NCI-H2196 (cell line): Measurements from ENCODE around the gene ERBB2.
"Not testable (repeated sequence)": the region's sequence is repeated elsewhere in the genome, so short reads cannot be mapped to it uniquely, and the experiment has no call there.

ENCODE experiments used
- DNase-seq: peaks from one replicate; lab custom pipeline; 2025; ENCODE audit not compliant: unreplicated experiment; lab: John Stamatoyannopoulos, UW

Gene ERBB2

DNA sequence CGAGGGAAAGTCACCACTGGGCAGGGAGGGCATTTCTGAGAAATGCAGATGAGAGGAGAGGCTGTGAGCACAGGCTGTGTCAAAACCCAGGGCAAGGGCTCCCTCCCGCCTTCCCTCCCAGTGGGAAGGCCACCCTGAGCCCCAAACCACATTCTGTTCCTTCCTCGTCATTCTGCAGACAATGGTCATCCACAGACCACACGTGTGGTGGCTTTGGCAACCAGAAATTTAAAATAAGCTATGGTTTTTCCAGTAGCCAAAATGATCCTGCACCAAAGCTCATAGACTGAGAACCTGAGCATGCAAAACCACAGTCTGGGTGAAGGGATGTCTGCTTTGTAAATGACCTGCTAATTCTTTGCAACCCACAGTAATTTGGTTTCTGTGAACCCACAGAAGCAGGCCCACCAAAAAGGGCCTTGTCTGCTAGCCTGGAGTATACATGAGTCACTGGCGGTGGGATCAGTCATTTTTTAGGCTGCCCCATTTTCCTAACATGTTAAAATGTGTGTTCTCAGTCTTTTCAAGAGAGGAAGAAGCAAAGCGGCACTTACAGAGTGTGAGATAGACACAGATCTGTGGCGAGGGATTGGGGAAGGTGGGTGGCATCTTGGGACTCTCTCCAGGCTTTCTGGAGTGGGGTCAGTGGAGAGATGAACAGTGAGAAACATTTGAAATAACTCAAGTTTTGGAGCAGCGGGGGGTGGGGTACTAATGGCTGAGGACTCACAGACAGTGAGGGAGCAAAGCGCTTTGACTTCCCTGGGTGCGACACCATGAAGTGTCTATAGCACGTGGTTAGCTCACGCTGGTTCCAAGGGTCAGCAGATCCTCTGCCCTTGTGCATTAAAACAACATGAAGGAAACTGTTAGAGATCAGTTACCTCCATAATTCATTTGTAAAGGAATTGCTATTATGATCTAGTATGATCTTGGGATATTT lies 58.3 kb downstream of the ERBB2 start:
- DNase-seq, result no peak

DNA sequence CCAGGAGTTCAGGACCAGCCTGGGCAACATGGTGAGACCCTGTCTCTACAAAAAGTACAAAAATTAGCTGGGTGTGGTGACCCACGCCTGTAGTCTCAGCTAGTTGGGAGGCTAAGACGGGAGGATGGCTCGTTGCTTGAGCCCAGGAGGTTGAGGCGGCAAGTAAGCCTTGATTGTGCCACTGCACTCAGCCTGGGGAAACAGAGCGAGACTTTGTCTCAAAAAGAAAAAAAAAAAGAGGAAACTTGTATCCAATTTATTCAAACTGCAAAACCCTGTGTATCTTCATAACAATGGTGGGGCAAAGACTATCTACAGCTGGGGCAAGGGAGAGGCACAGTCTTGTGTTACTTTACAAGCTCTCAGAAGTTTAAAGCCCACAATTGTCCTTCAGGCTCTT lies 59.3 kb downstream of the ERBB2 start:
- no peak for DNase-seq

DNA sequence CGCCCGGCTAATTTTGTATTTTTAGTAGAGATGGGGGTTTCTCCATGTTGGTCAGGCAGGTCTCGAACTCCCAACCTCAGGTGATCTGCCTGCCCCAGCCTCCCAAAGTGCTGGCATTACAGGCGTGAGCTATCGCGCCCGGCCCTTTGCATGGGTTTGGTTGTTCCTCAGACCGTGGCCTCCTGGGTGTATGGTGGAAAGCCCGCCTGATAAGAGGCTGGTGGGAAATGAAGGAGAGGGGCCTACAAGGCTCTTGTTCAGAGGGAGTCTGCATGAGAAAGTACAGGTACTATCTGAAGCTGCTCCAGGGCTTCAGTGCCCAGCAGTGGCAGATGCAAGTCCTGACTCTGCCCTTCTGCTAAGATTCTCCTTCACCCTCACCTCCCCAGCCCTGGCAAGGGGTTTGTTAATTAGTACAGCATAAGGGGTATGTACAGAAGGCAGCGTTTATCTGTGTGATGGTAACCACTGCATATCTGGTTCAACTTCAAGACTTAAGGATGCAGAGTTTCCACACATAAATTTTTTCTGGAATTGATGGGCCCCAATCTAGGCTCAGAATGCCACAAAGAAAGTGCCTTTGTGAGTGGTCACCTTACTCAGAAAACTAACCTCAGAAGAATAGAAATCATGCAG lies 62.1 kb downstream of the ERBB2 start:
- no peak for DNase-seq

DNA sequence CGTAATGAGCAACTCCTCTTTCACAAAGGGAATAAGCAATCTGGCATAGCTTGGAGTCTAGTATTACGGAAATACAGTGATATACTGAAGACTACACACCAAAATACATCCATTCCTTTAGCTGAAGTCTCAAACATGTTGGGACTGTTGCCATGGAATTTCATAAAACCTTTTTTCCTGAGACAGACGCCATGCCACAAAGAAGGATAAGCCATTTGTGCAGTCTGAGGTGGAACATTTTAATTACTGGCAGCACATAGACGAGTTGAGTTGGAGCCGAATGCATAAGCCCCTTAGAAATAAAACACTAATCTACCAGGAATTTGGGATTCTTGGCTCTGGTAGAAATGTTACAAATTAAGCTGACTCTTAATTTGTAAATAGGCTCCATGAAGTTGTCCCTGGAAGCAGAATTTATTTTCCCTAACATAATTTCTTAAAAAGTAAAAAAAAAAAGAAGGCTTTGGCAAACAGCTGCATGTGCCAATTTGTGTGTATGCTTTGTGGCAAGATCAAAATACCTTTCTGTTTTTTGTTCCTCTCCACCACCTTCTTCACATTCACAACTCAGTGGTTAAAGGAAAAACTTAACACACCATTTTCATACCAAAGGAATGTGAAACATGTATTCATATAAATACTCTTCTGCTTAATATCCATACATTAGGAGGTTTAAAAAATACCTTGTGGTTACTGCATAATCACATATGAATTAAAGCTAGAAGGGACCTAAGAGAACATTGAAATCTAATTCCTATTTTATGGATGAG lies 63.4 kb downstream of the ERBB2 start:
- no peak for DNase-seq

DNA sequence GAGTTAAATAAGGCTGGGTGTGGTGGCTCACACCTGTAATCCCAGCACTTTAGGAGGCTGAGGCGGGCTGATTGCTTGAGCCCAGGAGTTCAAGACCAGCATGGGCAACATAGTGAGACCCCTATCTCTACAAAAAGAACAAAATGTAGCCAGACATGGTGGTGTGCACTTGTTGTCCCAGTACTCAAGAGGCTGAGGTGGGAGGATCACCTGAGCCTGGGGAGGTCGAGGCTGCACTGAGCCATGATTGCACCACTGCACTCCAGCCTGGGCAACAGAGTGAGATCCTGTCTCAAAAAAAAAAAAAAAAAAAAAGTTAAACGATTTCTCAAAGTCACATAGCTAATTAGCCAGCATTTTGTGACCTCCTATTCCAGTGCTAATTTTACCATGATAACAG lies 64.3 kb downstream of the ERBB2 start:
- DNase-seq, result not testable (repeated sequence)

DNA sequence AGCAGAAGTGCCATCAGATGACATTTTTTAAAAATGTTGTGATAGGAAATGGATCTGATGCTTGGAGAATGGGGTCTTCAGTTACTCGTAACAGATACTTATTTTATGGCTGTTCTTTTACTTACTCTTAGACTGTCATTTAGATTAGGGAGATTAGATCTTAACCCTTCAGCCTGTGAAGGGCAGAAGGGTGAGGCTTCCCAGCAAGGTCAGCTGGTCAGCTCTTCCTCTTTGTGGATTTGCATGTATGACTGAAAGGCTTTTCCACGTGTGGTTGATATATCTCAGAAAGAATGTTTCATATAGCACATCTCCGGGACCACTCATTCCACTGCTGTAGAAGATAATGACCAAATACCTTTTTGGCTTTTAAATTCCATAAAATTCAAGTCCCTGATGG lies 65.3 kb downstream of the ERBB2 start:
- no peak for DNase-seq

DNA sequence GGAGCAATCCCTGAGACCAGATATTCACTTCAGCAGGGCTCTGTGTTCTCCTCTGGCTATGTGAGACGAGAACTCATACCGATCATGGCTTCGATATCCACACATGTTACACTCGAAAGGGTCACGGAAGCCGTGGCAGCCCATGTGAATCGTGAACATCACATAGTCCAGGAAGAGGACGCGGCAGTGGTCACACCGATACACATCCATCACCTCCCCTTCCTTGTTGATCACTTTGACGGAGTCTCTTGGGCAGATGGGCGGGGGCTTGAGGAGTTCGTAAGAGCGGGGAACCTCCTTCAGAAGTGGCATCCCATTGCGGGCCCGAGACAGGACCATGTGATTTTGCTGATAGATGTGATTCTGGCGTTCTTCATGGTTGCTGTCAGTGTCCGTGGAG lies 65.9 kb downstream of the ERBB2 start:
- DNase-seq, result no peak

DNA sequence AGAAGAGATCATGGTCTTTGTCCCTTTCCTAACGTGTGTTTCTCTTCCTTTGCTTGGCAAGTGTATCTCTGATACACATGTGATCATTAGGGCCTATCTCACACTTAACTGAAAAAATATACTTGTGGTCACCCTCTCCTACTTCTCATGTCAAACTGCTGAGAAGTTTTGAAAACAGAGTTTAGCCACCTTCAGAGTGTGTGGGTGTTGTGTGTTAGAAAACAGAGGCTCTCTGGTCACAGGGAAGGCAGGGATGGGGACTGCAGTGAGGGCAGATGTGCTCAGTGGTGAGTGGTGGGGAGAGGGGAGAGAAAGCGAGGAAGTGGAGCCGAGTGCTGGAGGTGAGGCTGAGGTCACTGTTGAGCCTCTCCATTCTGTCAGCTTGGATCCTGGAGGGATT lies 67.3 kb downstream of the ERBB2 start:
- no peak for DNase-seq

DNA sequence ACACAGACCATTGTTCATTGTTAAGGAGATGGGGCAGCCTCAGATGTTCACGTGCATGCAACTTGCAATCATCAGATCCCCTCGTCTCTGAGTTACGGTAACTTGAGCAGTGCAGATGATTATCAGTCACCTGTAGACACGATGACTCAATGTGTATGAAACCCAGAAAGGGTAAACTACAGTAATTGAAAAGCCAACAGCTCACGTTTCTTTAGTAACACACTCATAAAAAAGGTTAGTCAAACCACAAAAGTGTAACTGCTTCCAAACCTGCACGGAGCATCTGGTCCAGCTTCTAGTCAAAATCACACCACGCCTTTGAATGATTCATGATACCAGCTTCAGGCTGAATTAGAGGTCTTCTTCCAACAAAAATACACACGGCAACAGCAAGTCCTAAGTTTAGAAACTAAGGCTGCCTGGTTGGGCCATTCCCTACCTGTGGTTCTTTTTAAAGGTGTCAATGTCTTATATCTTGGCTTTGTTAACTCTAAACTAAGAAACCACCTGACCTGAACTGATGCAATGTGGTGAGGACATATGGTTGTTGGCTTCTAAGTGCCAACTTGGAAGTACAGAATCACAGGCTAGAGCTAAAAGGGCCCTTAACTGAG lies 70.2 kb downstream of the ERBB2 start:
- DNase-seq, result peak; percentile 81

DNA sequence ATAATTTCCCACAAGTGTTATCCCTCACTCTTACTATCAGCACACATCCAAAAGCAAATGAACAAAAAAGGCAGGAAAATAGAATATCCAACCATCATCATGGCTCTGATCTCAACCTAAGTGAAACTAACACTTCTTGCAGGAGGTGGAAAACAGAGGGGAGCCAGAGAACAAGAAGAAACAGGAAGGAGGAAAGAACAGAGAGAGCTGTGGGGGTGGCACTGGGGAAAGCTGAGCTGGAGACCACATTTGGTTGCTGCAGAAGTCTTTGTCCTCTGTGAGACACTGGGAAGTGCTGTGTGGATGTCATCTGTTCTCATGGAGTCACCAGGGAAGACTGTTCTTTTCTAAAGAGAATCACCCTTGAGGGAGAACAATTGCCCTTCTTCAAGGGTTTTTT lies 72.6 kb downstream of the ERBB2 start:
- no peak for DNase-seq

DNA sequence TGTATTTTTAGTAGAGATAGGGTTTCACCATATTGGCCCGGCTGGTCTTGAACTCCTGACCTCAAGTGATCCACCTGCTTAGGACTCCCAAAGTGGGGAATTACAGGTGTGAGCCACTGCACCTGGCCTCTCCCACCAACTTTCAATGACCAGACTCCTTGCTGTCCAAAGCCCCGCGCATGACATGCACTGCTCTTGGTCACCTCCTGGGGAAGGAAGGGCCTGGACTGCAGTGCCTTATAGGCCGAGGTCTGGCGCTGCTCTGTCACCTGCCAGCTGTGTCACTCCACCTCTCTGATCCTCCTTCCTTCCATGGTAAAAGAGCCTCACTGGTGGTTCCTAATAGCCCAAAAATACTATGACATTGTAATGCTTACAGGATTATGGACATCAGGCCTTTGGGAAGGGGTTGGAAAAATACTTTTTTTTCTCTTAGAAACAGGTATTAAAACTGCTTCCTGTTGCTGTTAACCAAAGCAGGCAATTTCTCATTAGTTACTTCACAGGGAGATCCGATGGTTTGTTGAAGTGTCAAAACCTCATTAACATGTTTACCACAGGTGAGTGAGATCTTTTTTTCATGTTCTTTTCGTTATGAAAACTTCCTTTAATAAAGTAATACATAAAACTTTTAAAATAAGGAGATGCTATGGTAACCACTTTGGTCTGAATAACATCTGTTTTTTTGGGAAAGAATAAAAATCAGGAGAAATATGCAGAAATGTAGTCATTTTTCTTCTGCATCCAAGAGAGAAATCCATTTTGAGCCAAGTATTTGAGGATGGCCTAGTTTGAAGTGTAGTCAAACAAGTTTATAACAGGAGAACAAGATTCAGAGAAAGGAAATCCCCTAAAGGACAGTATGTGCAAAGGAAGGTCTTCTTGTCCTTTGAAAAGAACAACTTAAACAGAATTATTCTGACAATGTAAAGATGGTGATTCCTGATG lies 73.4 kb downstream of the ERBB2 start:
- no peak for DNase-seq

DNA sequence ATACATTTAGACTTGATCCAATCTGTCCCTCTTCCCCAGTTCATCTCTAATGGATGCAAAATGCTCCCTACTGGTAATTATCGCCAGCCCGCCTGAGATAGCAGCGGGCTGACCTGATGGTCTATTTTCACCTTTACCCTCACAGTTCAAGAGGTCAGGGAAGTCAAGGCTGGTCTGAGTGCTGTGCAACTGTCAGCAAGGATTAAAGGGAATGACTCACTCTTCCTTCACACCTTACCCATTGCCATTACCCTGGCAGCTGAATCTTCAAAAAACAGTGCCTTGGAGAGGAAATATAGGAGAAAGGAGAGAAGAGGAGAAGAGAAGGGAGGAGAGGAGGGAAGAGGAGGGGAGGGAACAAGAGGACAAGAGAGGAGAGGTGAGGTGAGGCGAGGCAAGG lies 74.2 kb downstream of the ERBB2 start:
- no peak for DNase-seq

DNA sequence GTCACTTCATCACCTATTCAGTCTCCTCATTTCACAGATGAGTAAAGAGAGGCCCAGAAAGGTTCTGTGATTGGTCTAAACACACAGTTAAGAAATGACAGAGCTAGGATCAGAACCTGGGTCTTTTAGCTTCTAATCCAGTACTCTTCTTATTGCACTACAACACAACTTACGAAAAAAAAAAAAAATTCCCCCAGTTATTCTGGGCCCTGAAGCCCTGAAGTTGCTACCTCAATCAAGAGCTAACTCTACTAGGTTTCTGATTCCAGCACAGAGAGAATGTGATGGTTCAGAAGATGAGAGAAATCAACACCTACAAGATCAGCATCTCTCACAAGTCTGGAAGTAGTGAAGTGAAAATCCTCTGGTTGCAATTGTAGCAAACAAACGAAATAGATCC lies 75.2 kb downstream of the ERBB2 start:
- DNase-seq, result no peak

DNA sequence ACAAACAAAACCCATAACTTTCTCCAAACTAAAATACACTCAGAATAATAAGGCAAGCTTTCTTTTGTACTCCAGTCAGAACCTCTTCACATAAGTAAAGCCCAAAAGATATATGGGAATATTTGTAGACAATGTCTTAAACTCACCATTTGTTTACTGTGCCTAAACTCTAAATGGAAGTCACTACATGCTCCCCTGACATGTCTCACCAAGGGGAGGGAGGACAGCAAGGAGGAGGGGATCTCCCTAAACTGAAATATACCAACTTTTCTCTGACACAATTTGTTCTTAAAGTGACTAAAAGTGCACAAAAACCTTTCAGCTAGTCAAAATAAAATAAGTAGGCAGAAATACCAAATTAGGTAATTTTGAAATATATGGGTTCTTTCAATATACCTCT lies 76.4 kb downstream of the ERBB2 start:
- DNase-seq, result no peak

DNA sequence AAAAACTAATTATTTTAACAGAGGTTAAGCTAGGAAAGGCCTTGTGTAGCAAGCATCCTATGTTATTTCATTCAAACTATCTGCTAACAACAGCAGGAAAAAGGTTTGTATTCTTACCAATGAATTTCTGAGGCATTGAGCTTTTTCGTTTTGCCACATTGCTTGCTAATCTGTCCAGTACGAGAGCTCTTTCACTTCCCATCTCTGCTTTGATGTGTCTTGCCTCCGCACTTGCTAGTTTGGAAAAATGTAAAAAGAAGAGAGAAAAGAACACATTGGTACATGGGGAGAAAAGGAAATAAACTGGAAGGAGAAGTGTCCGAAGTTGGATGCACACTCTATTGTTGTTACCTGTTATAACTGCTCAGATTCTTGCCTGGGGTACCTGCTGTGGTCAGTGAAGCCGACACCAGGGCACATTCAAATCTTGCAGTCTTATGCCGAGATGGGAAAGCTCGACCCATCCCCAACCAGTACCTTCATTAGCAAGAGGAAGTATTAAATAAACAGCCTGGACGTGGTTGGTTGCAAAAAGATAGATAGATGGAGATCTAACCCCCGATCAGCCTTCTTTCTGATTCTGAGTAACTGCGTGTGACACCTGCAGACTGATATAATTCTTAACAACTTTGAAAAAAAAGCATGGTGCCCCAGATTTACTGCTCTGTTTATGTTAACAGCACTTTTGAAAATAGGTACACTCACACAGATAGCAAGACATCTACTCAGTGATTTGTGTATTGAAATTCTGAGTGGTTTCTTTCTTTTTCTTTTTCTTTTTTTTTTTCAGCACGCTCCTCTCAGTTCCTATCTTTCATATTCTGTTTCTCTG lies 77.9 kb downstream of the ERBB2 start:
- DNase-seq, result no peak
